LNCAP (cell line): ENCODE measurements around the gene CAMK2D.

ENCODE experiments used
- CTCF ChIP-seq: fragments of 450-650 bp; IDR thresholded peaks from 2 replicates; pipeline ENCODE4 v1.5.1; 2017; ENCODE audit warnings: mild to moderate bottlenecking

CAMK2D gene

GRCh38 chr4:113761620-113762185 is at the start of gene CAMK2D:
CAMK2D (minus strand) TSS chr4:113761738; CDS start chr4:113761068, 670 bp downstream.
- TF ChIP-seq CTCF: peak; percentile 58

GRCh38 chr4:113810906-113811305 is 49.4 kb upstream of the CAMK2D start:
- TF ChIP-seq CTCF: no peak

GRCh38 chr4:113809311-113809710 is 47.8 kb upstream of the CAMK2D start:
- TF ChIP-seq CTCF: no peak

- no peak for TF ChIP-seq CTCF
Observed at GRCh38 chr4:113806850-113807249, 45.3 kb upstream of the CAMK2D start.

GRCh38 chr4:113801882-113802281 is 40.3 kb upstream of the CAMK2D start:
- TF ChIP-seq CTCF: no peak

GRCh38 chr4:113790478-113790877 is 28.9 kb upstream of the CAMK2D start:
- no peak for TF ChIP-seq CTCF

GRCh38 chr4:113788888-113789287 is 27.4 kb upstream of the CAMK2D start:
- TF ChIP-seq CTCF: no peak

GRCh38 chr4:113785781-113786180 is 24.2 kb upstream of the CAMK2D start:
- TF ChIP-seq CTCF: no peak
